GF-D8 (cell line): ENCODE results near the gene ADGRV1.
"Not testable (repeated sequence)": the region's sequence is repeated elsewhere in the genome, so short reads cannot be mapped to it uniquely, and the experiment has no call there.

Experiments
- DNase-seq: peaks from one replicate; lab custom pipeline; 2025; lab: John Stamatoyannopoulos, UW

ADGRV1 gene

DNA sequence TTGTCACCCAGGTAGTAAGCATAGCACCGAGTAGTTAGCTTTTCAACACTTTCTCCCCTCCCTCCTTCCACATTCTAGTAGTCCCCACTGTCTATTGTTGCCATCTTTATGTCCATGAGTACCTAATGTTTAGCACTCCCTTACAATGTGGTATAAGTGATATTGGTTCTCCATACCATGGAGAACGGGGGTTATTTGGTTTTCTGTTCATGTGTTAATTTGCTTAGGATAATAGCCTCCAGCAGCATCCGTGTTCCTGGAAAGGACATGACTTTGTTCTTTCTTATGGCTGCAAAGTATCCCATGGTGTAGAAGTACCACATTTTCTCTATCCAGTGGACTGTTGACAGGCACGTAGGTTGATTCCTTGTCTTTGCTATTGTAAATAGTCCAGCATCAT, 353.9 kb downstream of the ADGRV1 start:
- no peak for DNase-seq

DNA sequence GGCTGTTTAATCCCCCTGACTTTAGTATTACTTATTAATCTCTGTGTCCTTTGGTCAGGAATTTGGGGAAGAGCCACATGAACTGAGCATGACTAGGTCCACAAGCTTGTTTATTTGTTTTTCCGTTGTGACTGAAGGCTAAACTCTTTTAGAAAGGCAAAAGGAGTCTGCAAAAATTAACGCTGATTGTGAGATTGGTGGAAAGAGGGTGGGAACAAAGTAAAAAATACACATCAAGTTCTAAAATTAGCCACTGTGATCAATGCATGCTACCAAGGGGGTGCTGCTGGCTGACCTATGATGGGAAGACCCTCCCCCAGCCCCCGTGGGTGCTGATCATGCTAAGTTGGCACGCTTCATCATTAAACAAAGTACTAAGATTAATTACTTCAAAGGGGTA, 356.8 kb downstream of the ADGRV1 start:
- DNase-seq: no peak

DNA sequence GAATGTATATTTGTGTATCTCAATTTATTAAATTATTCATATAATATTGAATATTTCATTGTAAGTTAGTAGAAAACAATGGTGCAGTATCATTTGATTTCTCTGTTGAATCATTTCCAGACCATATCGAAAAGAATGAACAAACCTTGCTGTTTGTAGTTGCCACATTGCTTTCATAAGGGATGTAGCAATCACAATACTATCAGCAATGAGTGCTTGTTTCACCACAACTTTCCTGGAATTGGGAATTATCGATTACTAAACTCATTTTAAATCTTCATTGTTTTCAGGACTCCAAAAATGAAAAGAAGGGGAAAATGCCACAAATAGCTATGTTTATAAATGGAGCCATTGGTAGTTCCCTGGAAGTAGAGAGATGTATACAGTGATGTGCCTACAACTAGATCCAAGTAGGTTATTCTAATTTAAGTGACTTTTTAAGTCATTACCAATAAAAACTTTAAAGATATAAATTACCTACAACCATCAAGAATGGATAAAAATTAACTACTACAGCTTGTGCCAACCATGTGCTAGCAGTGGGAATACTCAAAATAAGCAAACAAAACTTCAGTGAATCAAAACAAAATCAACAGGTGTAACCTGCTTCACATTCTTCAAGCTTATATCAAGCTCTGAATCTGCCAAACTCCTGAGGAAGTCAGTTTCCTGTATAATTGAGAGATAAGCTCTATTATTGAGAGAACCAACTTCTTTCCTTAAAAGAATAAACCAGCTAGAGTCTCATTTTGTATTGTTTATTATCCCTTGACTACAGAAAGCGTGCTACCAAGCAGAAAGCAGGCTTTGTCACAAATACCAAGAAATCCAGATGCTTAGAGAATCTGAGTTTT, 358.6 kb downstream of the ADGRV1 start:
- no peak for DNase-seq

DNA sequence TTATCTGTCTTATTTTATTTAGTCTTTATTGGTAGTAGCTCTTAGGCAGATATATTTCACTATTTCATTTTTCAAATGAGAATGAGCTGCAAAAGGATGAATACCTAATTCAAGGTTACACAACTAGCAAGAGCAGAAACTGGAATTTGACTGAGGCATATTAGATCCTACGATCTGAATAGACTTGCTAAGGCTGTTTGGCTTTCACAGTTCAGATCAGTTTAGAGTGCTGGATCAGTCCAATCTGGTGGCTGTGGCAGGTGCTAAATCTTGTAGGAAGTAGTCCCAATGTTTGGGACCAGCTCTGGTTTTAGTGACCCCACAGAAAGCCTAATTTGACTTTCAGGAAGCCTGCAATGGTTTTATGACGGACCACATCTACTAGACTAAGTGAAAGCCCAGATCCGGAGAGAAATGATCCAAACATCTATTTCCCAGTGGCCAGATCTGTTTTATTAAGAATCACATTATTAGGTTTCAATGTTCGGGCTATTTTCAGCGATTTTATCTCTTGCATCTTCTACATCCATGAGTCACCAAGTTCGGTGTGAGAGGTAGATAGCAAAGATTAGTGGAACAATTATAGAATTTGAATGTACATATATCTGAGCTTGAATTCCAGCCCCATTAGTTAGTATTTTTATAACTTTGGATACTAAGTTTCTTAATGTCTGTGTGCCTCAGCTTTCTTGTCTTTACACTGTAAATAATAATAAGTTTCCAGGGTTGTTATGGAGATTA, 359.5 kb downstream of the ADGRV1 start:
- no peak for DNase-seq

DNA sequence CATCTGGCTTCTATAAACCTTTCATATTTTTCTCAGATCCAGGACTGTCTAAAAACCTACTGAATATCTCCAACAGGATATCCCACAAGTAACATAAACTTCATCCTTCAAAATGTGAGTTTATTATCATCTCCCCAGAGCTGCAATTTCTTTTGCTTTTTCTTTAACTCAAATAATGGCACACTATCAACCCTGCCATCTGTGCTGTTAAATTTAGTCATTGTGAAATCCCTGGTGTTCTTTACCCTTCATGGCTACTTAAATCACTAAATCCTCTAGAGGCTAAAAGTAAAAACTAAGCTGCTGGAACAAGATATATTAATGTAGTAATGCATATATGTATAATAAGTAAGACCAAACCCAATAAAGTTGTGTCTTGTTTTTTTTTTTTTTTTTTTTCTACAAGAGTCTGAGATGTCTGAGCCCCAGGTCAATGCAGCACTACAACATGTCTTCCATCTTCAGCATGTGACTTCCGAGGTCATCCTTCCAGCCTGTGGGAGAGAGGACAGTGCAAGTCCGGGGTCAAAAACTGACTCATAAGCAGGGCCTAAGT, 362.9 kb downstream of the ADGRV1 start:
- DNase-seq: no peak

DNA sequence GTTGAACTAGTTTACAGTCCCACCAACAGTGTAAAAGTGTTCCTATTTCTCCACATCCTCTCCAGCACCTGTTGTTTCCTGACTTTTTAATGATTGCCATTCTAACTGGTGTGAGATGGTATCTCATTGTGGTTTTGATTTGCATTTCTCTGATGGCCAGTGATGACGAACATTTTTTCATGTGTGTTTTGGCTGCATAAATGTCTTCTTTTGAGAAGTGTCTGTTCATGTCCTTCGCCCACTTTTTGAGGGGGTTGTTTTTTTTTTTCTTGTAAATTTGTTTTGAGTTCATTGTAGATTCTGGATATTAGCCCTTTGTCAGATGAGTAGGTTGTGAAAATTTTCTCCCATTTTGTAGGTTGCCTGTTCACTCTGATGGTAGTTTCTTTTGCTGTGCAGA, 365.6 kb downstream of the ADGRV1 start:
- not testable (repeated sequence) for DNase-seq

DNA sequence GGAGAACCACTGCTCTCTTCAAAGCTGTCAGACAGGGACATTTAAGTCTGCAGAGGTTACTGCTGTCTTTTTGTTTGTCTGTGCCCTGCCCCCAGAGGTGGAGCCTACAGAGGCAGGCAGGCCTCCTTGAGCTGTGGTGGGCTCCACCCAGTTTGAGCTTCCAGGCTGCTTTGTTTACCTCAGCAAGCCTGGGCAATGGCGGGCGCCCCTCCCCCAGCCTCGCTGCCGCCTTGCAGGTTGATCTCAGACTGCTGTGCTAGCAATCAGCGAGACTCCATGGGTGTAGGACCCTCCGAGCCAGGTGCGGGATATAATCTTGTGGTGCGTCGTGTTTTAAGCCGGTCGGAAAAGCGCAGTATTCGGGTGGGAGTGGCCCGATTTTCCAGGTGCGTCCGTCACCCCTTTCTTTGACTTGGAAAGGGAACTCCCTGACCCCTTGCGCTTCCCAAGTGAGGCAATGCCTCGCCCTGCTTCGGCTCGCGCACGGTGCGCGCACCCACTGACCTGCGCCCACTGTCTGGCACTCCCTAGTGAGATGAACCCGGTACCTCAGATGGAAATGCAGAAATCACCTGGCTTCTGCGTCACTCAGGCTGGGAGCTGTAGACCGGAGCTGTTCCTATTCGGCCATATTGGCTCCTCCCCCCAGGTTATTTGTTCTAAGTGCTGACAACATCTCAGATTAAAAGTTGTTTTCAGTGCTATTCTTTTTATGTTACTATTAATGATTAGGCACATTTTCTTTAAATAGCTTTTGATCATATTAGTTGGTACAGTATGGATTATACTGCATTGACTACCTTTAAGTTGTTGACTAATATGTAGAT, 370.6 kb downstream of the ADGRV1 start:
- DNase-seq: not testable (repeated sequence)

DNA sequence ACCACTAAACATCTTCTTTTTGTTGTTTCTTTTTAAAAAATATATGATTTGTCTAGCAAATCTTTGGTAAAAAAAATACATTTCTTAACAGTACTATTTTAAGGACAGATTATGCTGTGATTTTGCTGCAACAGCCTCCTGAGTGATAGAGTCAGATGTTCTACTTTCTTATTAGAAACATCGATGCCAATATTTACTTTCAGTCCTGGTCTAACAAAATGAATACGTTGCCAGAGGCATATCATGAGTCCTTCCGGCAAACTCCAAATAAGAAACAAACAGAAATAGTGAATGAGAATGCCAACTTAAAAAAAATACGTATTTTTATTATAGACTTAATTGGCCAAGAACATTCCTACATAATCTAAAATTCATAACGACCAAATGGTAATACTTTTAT, 371.5 kb downstream of the ADGRV1 start:
- no peak for DNase-seq

DNA sequence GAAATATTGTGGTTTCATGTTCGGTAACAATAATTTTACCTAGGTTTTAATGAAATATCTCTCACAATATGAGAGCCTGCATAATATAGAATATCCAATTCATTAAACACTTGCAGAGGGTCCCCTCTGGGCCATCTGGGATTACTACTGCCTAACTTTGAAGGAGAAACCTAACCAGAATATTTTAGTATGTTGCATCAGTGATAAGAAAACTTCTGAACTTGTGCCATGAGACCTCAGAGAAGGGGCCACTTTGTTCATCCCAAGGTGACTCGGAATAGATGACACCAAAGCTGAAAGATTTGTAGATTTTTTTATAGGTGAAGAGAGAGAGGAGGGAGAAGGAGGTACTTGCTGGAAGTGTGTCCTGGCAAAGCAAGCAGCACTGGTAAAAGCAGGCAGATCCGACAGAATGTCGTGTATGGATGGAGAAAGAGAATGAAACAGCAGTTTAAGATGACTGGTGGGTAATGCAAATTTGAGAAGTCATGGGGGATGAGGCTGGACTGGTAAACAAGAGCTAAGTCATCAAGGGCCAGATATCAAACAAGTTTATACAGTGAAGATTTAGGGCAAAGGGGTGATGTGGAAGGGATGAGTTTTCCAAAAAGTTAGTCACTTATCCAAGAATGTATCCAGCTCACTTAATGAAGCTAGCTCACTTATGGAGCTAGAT, 372.3 kb downstream of the ADGRV1 start:
- no peak for DNase-seq

DNA sequence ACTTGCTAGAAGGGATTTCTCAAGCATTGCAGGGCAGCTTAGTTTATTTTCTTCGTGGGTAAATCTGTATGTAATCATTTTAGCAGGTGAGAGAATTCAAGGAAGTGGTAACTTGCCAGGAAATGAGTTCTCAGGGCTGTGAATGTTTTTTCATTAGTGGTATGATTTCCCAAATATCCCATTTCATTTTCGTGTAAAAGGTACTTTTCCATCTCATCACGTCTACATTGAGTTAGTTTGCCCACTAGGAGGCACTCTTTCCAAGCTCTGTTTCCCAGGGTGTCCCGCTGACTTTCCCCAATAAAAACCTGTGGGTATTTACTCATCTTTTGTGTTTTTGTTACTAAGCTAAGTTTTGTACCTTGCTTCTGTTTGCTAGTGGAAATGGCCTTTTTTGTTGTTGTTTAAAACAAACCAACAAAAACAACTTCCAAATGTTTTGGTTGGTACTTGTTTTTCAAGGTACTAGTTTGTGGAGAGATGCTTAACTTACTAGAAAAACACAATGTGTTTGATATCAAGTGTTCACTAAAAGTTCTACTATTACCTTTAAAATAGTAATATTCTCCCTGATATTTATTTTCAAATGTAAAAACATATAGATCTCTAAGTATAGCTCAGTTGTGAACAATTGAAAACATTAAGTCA, 373.6 kb downstream of the ADGRV1 start:
- DNase-seq: no peak

DNA sequence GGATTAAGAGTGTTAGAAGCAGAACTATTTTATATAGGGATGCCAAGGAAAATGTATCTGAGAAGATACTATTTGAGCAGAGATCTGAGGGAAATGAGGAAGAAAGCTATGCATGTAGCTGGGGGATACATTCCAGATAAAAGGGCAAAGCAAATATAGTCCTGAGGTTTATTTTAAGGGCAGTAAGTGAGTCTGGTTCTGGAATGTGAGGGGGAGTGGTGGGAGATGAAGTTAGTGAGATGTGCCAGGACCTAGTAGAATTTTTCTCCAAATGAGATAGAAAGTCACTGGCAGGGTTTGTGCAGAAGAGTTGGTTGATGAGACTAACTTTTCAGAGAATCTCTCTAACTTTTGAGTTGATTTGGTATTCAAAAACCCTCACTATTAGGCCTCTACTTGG, 374.7 kb downstream of the ADGRV1 start:
- no peak for DNase-seq

DNA sequence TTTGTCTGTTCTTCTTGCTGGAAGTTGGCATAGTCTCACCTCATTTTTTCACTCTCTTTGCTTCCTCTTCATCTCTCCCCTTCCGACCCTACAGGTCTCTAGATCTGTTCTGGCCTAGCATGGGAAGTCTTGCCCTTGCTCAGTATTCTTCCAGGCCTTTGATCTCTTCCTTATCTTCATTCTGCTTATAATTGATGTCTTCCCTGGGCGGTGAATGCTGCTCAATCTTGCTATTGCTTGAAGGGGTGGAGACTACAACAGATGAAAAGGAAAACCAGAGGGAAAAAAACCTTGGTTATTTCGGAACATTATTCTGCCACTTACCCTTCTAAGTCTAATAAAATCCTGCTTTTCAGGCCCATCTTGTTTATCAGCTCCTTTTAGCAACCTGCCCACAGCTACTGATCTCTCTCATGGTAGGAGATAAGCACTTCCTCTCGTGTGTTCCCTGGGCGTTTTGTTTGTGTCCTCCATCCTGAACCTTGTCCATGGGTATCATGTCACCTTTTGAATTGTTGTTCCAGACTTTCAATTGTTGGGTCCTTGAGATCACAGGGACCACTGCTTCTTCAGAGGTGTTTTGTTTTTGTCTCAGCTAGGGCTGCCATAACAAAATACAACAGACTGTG, 375.6 kb downstream of the ADGRV1 start:
- no peak for DNase-seq

DNA sequence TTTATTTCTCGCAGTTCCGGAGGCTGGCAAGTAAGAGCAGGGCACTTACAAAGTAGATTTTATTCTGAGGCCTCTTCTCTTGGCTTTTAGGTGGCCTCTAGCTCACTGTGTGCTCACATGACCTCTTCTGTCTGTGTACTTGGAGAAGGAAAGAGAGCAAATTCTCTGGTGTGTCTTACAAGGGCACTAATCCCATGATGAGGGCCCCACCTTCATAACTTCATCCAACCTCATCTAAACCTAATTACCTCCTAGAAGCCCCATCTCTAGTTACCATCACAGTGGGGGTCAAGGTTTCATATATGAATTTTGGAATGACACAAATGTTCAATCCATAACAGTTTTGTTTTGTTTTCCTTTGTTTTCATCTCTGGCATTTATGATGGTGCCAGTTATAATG, 376.1 kb downstream of the ADGRV1 start:
- DNase-seq: no peak

DNA sequence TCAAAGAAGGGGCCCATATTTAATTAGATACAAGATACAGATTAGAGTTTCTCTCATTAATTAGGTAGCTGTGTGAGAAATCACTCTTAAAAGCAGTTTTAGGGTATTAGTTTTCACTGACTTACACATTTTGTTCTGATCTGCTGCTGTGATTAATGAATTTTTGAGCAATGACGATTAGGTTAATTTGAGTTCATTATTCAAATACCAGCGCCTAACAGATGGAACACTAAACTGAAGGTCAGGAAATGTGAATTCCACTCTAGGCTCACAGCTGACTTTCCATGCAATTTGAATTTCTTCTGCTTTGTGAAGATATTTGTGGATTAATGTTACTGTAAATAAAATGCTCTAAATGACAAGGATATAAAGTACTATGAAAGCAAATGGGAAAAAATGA, 380.6 kb downstream of the ADGRV1 start:
- no peak for DNase-seq

DNA sequence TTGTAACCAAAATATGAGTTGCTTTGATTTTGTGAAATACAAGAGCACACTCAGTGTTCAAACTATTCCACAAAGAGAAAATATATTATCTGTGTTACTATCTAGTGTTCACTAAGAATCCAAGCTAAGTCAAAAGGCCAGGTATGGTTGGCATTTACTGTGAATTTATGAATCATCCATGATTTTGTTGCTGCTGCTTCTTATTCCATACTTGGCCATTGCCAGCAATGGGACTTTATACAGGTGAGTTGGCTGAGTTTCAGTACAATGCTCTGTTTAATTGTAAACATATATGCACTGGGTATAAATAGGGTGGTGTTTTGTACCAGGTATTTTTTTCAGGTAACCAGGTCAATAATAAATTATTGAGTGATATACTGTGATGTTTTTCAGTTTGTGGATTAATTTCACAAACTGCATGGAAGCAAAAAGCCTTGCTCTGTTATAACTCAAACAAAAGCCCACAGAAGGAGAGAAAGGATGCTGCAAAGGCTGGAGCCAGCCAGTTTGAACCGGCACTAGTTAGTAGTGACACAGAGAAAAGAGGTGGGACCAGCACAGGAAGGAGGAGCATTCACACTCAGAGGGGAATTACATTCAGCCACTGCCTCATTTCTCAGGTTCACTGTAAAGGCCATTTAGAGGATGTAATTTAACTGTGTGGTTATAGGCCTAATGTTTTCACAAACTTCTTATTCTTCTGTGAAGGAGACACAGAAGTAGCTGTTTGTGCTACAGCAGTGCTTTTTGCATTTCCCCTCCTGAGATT, 381.8 kb downstream of the ADGRV1 start:
- DNase-seq: no peak

DNA sequence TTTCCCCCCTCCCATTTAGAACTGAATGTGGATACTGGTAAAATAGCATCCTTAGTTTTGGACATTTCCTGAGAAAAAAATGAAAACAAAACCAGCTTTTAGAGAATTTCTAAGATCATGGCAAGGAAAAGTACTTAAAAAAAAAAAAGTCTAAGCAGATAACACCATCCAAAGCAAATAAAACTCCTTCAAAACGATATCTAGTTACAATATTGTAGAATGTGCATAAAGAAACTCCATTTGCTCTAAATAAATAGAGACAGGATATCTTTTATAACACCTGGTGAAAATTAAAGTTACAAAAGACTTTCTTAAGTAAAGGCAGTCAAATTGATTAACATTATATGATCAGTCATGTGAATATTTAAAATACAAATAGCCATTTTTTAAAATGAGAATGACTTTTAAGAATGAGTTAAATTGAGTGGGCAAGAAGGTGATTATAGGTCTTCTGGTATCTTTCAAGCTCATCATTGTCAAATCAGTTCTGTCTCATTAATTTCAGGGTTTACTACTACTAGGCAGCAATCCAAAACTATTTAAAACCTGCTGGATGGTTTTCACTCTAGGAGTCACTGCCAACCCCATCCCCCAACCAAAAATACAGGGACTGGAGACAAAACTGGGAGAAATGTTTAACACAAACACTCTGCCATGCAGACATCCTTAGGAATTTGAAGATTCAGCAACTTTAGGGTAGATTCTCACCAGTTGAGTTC, 382.6 kb downstream of the ADGRV1 start:
- DNase-seq: no peak

DNA sequence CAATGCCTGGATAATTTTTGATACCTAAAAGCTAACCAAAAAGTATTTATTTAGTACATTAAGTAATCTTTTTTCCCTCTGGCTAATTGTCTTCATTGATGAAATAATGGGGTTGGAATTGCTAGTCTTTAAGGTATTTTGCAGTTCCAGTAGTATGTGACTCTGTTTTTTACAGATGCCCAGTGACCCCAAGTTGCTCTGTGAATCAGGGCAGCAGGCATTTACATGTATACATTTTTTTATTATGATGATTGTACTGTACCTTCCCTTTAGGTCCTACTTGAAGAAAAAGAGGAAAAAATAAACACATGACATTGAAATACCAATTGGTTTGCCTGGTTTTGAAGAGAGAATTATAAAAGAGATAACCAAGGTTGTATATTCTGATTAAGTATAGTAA, 385.5 kb downstream of the ADGRV1 start:
- DNase-seq: no peak

DNA sequence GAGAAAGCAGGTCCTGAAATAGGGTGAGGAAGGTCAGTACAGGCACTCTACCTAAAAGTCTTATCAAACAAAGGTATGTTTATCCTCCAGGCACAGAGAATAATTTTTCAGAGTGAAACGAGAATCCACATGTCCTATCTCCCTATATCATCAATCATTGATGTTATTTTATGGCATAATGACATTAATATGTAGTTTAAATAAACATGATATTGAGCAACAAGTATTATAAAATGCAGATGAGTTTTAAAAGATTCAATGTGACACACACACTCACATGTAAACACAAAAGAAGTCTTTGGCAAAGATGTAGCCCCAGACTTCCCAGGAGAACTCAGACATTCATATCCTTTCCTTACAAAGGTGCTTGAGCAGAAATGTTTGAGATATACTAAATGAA, 389.1 kb downstream of the ADGRV1 start:
- no peak for DNase-seq

DNA sequence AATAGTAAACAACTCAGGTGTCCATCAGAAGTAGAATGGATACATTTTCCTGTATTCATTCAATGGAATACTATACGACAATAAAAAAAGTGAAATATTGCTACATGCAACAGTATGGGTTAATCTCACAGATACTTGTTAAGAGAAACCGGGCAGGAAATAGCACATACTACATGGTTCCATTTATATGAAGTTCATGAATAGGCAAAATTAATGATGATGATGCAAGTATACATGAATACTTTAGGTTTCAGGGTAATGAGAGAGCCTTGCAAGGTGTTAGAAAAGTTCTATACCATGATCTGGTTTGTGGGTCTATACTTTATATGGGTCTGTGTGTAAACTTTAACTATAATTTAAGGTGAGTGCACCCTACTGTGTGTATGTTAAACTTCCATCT, 390.4 kb downstream of the ADGRV1 start:
- DNase-seq: no peak
